Sigmoid colon (tissue), 7 donors: ENCODE data around the gene MED25. TPM values are rescaled to one million over a fixed set of nuclear protein-coding genes. Genes with fewer than 3 reads are reported as not detected.

Source experiments
- DNase-seq: peaks from one replicate; pipeline ENCODE4 v3.0.0-alpha.2; 2019
- H3K27ac ChIP-seq, 4 donors: fragments of 200-600 bp; sonication (generic); one replicate each; pipeline ENCODE4 v1.5.1; 2016 to 2019; ENCODE audit warnings: mild to moderate bottlenecking in 1 of 4
- H3K27me3 ChIP-seq, 3 donors: fragments of 200-600 bp; sonication (generic); one replicate each; pipeline ENCODE4 v1.5.1; 2019; ENCODE audit warnings: mild to moderate bottlenecking in 1 of 3
- H3K36me3 ChIP-seq, 4 donors: fragments of 200-600 bp; sonication (generic); one replicate each; pipeline ENCODE4 v1.5.1; 2016 to 2019
- H3K4me1 ChIP-seq, 4 donors: fragments of 200-600 bp; sonication (generic); one replicate each; pipeline ENCODE4 v1.5.1; 2017 to 2019
- H3K4me3 ChIP-seq, 4 donors: fragments of 200-600 bp; sonication (generic); one replicate each; pipeline ENCODE4 v1.5.1; 2017 to 2019; ENCODE audit warnings: mild to moderate bottlenecking in 2 of 4, moderate library complexity in 1 of 4
- H3K9me3 ChIP-seq, 4 donors: fragments of 200-600 bp in 3 of 4; sonication (generic) in 3 of 4; one replicate each; pipeline versions ENCODE4 v1.5.1 to v1.6.1; 2013 to 2019
- CTCF ChIP-seq, 4 experiments: fragments of 450-650 bp in 3 of 4; fragments of 200-600 bp in 1 of 4; IDR thresholded peaks; one replicate each; pipeline ENCODE4 v1.5.1; 2016 to 2019; ENCODE audit warnings: antibody characterized with exemption in 4 of 4, mild to moderate bottlenecking in 3 of 4, moderate library complexity in 2 of 4
- EP300 ChIP-seq, 4 donors: sonication (generic); formaldehyde crosslinking; IDR thresholded peaks; one replicate each; pipeline ENCODE4 v1.6.1; 2017; ENCODE audit warnings: antibody characterized with exemption in 4 of 4
- POLR2A ChIP-seq, 2 donors: fragments of 450-650 bp; IDR thresholded peaks; one replicate each; pipeline ENCODE4 v1.6.1; 2016; ENCODE audit warnings: antibody characterized with exemption in 2 of 2, mild to moderate bottlenecking in 2 of 2, moderate library complexity in 2 of 2
- POLR2AphosphoS5 ChIP-seq, 4 donors: sonication (generic); formaldehyde crosslinking; IDR thresholded peaks; one replicate each; pipeline ENCODE4 v1.6.1; 2017; ENCODE audit warnings: antibody characterized with exemption in 4 of 4
- WGBS, 2 donors: extraction: QIAGEN DNeasy Blood & Tissue Kit; methylation state at CpG; one replicate each; pipeline ENCODE4 v1.1.7; 2013; 5-methylcytosine and 5-hydroxymethylcytosine counted together
- intact Hi-C: fragments of 100-400 bp; cut with DNase I; formaldehyde crosslinking; loops from one replicate; pipeline ENCODE4 v1.15.1; 2023
- polyA plus RNA-seq, 3 donors: library from polyadenylated mRNA; stranded (reverse); fragments of 200-250 nt; gene quantifications; one replicate each; pipeline ENCODE4 v1.2.3, GENCODE V29; 2013
- total RNA-seq, 4 donors: library from RNA; depleted of rRNA; stranded (reverse); fragments of >200 nt; gene quantifications; one replicate each; pipeline ENCODE4 v1.1.0, GENCODE V29; 2016
- donor health status: healthy with polysubstance abuse.
- donor health status: Bipolar disorder and iron deficiency.
- donor health status: healthy.

Gene MED25
- total and polyA plus RNA-seq, 7 donors: 17.8 to 45.4 (median 23.3) TPM

- Histone ChIP-seq H3K27ac (peak overlapping the region in 2 of 4 donors; percentile 4 to 26), H3K27me3 (no peaks in the 10 kb centered on the region), H3K4me1 (peaks cover 0 to 42% (median 33%) of the 10 kb centered on the region in 4 donors), H3K4me3 (no peak overlapping the region), H3K36me3 (peaks cover 22 to 52% (median 44%) of the 10 kb centered on the region in 4 donors), H3K9me3 (no peaks in the 10 kb centered on the region)
- intact Hi-C loops: no loop called here
- TF ChIP-seq POLR2AphosphoS5 (IDR thresholded peaks at IDR 0.05) (no peak), POLR2A (IDR thresholded peaks at IDR 0.05) (no peak), EP300 (IDR thresholded peaks at IDR 0.05) (no peak), CTCF (IDR thresholded peaks at IDR 0.05) (no peak)
- WGBS, 2 donors: 81 to 88% methylated on average over 39 of the region's 39 CpGs
- DNase-seq: no peak
Observed at GRCh38 chr19:49854378-49855263, 36.5 kb downstream of the MED25 start.

- Histone ChIP-seq H3K27me3 (no peaks in the 10 kb centered on the region), H3K36me3 (peaks cover 23 to 58% (median 50%) of the 10 kb centered on the region in 4 donors), H3K9me3 (no peaks in the 10 kb centered on the region), H3K4me1 (peaks cover 0 to 38% (median 28%) of the 10 kb centered on the region in 4 donors), H3K27ac (peak overlapping the region in 1 of 4 donors; percentile 5), H3K4me3 (no peak overlapping the region)
- TF ChIP-seq POLR2AphosphoS5 (IDR thresholded peaks at IDR 0.05) (no peak), EP300 (IDR thresholded peaks at IDR 0.05) (no peak), POLR2A (IDR thresholded peaks at IDR 0.05) (no peak), CTCF (IDR thresholded peaks at IDR 0.05) (no peak)
- 84 to 90% methylated on average over 12 of the region's 12 CpGs for WGBS, 2 donors
- intact Hi-C loops: no loop called here
- DNase-seq: no peak
Observed at GRCh38 chr19:49855277-49855675, 37.2 kb downstream of the MED25 start.

- H3K27ac ChIP-seq: peak overlapping the region in 2 of 4 donors; percentile 16 to 17
- intact Hi-C loops: no loop called here
Observed at GRCh38 chr19:49855676-49856573, 37.8 kb downstream of the MED25 start.

More at GRCh38 chr19:49855676-49856573, 37.8 kb downstream of the MED25 start:
- no peaks in the 10 kb centered on the region for H3K27me3 ChIP-seq
- no peak overlapping the region for H3K4me3 ChIP-seq
- no peak for TF ChIP-seq POLR2A (IDR thresholded peaks at IDR 0.05)
- no peak for TF ChIP-seq POLR2AphosphoS5 (IDR thresholded peaks at IDR 0.05)
- TF ChIP-seq EP300 (IDR thresholded peaks at IDR 0.05): no peak
- TF ChIP-seq CTCF (IDR thresholded peaks at IDR 0.05): no peak
- peaks cover 0 to 44% (median 31%) of the 10 kb centered on the region in 4 donors for H3K4me1 ChIP-seq
- H3K9me3 ChIP-seq: no peaks in the 10 kb centered on the region
- peaks cover 28 to 65% (median 51%) of the 10 kb centered on the region in 4 donors for H3K36me3 ChIP-seq
- WGBS, 2 donors: 84 to 86% methylated on average over 21 of the region's 21 CpGs
- DNase-seq: no peak
